ENCODE results near the gene FAM78B.

DNA sequence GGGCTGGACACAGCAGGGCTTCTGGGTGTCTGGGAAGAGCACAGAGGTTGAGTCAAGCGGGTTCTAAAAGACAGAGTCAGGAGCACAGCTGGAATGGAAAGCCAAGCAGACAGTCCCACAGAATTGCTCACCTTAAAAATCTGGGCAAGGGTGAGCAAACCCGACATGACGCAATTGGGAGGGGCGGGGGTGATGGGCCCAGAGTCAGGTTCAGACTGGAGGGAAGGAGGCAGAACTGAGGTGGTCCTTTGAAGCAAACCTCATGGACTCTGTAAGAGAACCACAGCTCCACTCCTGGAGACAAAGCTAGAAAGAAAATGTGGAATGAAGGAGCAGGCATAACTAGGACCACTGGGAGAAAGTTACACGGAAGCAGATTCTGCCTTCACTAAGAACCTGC, 49.0 kb downstream of the FAM78B start:
- TF ChIP-seq, protein P1, sequence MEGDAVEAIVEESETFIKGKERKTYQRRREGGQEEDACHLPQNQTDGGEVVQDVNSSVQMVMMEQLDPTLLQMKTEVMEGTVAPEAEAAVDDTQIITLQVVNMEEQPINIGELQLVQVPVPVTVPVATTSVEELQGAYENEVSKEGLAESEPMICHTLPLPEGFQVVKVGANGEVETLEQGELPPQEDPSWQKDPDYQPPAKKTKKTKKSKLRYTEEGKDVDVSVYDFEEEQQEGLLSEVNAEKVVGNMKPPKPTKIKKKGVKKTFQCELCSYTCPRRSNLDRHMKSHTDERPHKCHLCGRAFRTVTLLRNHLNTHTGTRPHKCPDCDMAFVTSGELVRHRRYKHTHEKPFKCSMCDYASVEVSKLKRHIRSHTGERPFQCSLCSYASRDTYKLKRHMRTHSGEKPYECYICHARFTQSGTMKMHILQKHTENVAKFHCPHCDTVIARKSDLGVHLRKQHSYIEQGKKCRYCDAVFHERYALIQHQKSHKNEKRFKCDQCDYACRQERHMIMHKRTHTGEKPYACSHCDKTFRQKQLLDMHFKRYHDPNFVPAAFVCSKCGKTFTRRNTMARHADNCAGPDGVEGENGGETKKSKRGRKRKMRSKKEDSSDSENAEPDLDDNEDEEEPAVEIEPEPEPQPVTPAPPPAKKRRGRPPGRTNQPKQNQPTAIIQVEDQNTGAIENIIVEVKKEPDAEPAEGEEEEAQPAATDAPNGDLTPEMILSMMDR (IDR thresholded peaks at IDR 0.05), result no peak
- TF ChIP-seq POLR2AphosphoS5 (IDR thresholded peaks at IDR 0.05; ENCODE audit: low read depth, low read length) (no peak), TCF7L2 (IDR thresholded peaks at IDR 0.05; ENCODE audit: low read depth, low read length) (no peak), SIN3A (IDR thresholded peaks at IDR 0.05; ENCODE audit: borderline replicate concordance, insufficient read depth, low read depth, low read length) (no peak)
